HG03521 (cell line): ENCODE data around the gene PTPRG.
"Not testable (repeated sequence)": the region's sequence is repeated elsewhere in the genome, so short reads cannot be mapped to it uniquely, and the experiment has no call there.

Experiments
- ATAC-seq: cut with Tn5 transposase; IDR thresholded peaks from one replicate; pipeline ENCODE4 v1.9.1; 2021; ENCODE audit warnings: mild to moderate bottlenecking, moderate library complexity; ENCODE audit not compliant: unreplicated experiment

The PTPRG gene

GRCh38 chr3:61681636-61682035 lies 120.3 kb downstream of the PTPRG start:
- ATAC-seq, result no peak

- ATAC-seq, result no peak
Observed at GRCh38 chr3:61682671-61683548, 121.5 kb downstream of the PTPRG start.

GRCh38 chr3:61683549-61684236 lies 122.3 kb downstream of the PTPRG start:
- ATAC-seq, result no peak

GRCh38 chr3:61684386-61684785 lies 123.0 kb downstream of the PTPRG start:
- ATAC-seq, result no peak

GRCh38 chr3:61685755-61686154 lies 124.4 kb downstream of the PTPRG start:
- ATAC-seq, result no peak

GRCh38 chr3:61686228-61686648 lies 124.9 kb downstream of the PTPRG start:
- ATAC-seq, result no peak

- no peak for ATAC-seq
Observed at GRCh38 chr3:61687206-61687605, 125.8 kb downstream of the PTPRG start.

GRCh38 chr3:61687663-61688306 lies 126.4 kb downstream of the PTPRG start:
- ATAC-seq, result no peak

- no peak for ATAC-seq
Observed at GRCh38 chr3:61688307-61688984, 127.1 kb downstream of the PTPRG start.

- ATAC-seq, result no peak
Observed at GRCh38 chr3:61690016-61690415, 128.6 kb downstream of the PTPRG start.

GRCh38 chr3:61691466-61691865 lies 130.1 kb downstream of the PTPRG start:
- no peak for ATAC-seq

- ATAC-seq, result no peak
Observed at GRCh38 chr3:61697301-61697700, 135.9 kb downstream of the PTPRG start.

- ATAC-seq, result not testable (repeated sequence)
Observed at GRCh38 chr3:61698278-61699072, 137.1 kb downstream of the PTPRG start.

- ATAC-seq, result no peak
Observed at GRCh38 chr3:61699622-61700021, 138.3 kb downstream of the PTPRG start.

GRCh38 chr3:61701011-61701410 lies 139.6 kb downstream of the PTPRG start:
- ATAC-seq, result no peak

- no peak for ATAC-seq
Observed at GRCh38 chr3:61702453-61702852, 141.1 kb downstream of the PTPRG start.

GRCh38 chr3:61704807-61705206 lies 143.4 kb downstream of the PTPRG start:
- no peak for ATAC-seq

- ATAC-seq, result no peak
Observed at GRCh38 chr3:61707492-61707891, 146.1 kb downstream of the PTPRG start.

- ATAC-seq, result not testable (repeated sequence)
Observed at GRCh38 chr3:61710920-61711319, 149.5 kb downstream of the PTPRG start.

- no peak for ATAC-seq
Observed at GRCh38 chr3:61714225-61714624, 152.9 kb downstream of the PTPRG start.
